ENCODE data around the gene PRKCQ. TPM values are rescaled to one million over a fixed set of nuclear protein-coding genes. Genes with fewer than 3 reads are reported as not detected.

Gene PRKCQ
- total and polyA plus RNA-seq, 2 of the 13 experiments (the other 11 are each of a cell fraction or from before 2014, with no cell fraction given): 0.13 to 0.35 TPM

- TF ChIP-seq ZNF772 (CRISPR knock-in tag; IDR thresholded peaks at IDR 0.05) (peak; percentile 62; the same call in 1 of the 2 replicates), ZNF430 (CRISPR knock-in tag; IDR thresholded peaks at IDR 0.05) (peak; percentile 61; the same call in 1 of the 2 replicates), KDM2A (CRISPR knock-in tag; IDR thresholded peaks at IDR 0.05; ENCODE audit: borderline replicate concordance, low read depth) (peak; percentile 68), JARID2 (CRISPR knock-in tag; IDR thresholded peaks at IDR 0.05; ENCODE audit: insufficient replicate concordance) (no peak), ZNF839 (CRISPR knock-in tag; IDR thresholded peaks at IDR 0.05; ENCODE audit: borderline replicate concordance) (no peak), ZNF761 (CRISPR knock-in tag; conservative IDR thresholded peaks at IDR 0.05) (no peak), FOXM1 (CRISPR knock-in tag; IDR thresholded peaks at IDR 0.05) (no peak), FOXA1 (IDR thresholded peaks at IDR 0.05) (no peak), FOXA1 (CRISPR knock-in tag; IDR thresholded peaks at IDR 0.05) (0 out of 2 replicates have a peak, but pooled peaks have one; percentile 4), PAWR (CRISPR knock-in tag; IDR thresholded peaks at IDR 0.05; ENCODE audit: borderline replicate concordance) (no peak), ZNF30 (CRISPR knock-in tag; IDR thresholded peaks at IDR 0.05) (no peak), FOSL1 (CRISPR knock-in tag; IDR thresholded peaks at IDR 0.05; ENCODE audit: borderline replicate concordance) (no peak), NFATC3 (CRISPR knock-in tag; IDR thresholded peaks at IDR 0.05) (no peak), ZNF251 (CRISPR knock-in tag; IDR thresholded peaks at IDR 0.05) (no peak), SPEN (CRISPR knock-in tag; IDR thresholded peaks at IDR 0.05; ENCODE audit: low read depth) (peak; percentile 63; the same call in 1 of the 2 replicates), KLF6 (CRISPR knock-in tag; IDR thresholded peaks at IDR 0.05) (no peak), CAMTA2 (CRISPR knock-in tag; IDR thresholded peaks at IDR 0.05; ENCODE audit: borderline replicate concordance) (no peak), ZNF24 (IDR thresholded peaks at IDR 0.05) (no peak), CBX2 (IDR thresholded peaks at IDR 0.05; ENCODE audit: low read depth, low read length) (no peak), CBX2 (CRISPR knock-in tag; IDR thresholded peaks at IDR 0.05; ENCODE audit: low read depth) (no peak), MTF2 (CRISPR knock-in tag; IDR thresholded peaks at IDR 0.05; ENCODE audit: borderline replicate concordance) (no peak), FOSL2 (CRISPR knock-in tag; IDR thresholded peaks at IDR 0.05) (no peak), SIX1 (CRISPR knock-in tag; IDR thresholded peaks at IDR 0.05; ENCODE audit: borderline replicate concordance) (no peak), AGO1 (IDR thresholded peaks at IDR 0.05; ENCODE audit: low read depth, low read length, poor library complexity, severe bottlenecking) (no peak), ZNF768 (CRISPR knock-in tag; IDR thresholded peaks at IDR 0.05) (peak; percentile 64; the same call in 1 of the 2 replicates)
- TF ChIP-seq, protein P1, sequence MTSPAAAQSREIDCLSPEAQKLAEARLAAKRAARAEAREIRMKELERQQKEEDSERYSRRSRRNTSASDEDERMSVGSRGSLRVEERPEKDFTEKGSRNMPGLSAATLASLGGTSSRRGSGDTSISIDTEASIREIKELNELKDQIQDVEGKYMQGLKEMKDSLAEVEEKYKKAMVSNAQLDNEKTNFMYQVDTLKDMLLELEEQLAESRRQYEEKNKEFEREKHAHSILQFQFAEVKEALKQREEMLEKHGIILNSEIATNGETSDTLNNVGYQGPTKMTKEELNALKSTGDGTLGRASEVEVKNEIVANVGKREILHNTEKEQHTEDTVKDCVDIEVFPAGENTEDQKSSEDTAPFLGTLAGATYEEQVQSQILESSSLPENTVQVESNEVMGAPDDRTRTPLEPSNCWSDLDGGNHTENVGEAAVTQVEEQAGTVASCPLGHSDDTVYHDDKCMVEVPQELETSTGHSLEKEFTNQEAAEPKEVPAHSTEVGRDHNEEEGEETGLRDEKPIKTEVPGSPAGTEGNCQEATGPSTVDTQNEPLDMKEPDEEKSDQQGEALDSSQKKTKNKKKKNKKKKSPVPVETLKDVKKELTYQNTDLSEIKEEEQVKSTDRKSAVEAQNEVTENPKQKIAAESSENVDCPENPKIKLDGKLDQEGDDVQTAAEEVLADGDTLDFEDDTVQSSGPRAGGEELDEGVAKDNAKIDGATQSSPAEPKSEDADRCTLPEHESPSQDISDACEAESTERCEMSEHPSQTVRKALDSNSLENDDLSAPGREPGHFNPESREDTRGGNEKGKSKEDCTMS (CRISPR knock-in tag; conservative IDR thresholded peaks at IDR 0.05): no peak
- TF ChIP-seq, protein P2, sequence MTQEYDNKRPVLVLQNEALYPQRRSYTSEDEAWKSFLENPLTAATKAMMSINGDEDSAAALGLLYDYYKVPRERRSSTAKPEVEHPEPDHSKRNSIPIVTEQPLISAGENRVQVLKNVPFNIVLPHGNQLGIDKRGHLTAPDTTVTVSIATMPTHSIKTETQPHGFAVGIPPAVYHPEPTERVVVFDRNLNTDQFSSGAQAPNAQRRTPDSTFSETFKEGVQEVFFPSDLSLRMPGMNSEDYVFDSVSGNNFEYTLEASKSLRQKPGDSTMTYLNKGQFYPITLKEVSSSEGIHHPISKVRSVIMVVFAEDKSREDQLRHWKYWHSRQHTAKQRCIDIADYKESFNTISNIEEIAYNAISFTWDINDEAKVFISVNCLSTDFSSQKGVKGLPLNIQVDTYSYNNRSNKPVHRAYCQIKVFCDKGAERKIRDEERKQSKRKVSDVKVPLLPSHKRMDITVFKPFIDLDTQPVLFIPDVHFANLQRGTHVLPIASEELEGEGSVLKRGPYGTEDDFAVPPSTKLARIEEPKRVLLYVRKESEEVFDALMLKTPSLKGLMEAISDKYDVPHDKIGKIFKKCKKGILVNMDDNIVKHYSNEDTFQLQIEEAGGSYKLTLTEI (CRISPR knock-in tag; conservative IDR thresholded peaks at IDR 0.05): no peak
- TF ChIP-seq, protein P3, sequence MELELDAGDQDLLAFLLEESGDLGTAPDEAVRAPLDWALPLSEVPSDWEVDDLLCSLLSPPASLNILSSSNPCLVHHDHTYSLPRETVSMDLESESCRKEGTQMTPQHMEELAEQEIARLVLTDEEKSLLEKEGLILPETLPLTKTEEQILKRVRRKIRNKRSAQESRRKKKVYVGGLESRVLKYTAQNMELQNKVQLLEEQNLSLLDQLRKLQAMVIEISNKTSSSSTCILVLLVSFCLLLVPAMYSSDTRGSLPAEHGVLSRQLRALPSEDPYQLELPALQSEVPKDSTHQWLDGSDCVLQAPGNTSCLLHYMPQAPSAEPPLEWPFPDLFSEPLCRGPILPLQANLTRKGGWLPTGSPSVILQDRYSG (CRISPR knock-in tag; IDR thresholded peaks at IDR 0.05): no peak
Measured at GRCh38 chr10:6580279-6581029, 378 bp upstream of the PRKCQ start (continued).

Measured in HepG2 (cell line).